NCI-H446 (cell line): ENCODE measurements around the gene SUSD4.

Experiments used
- DNase-seq, 2 experiments: peaks; one replicate each; lab custom pipeline; 2025; lab: John Stamatoyannopoulos, UW

The SUSD4 gene

DNA sequence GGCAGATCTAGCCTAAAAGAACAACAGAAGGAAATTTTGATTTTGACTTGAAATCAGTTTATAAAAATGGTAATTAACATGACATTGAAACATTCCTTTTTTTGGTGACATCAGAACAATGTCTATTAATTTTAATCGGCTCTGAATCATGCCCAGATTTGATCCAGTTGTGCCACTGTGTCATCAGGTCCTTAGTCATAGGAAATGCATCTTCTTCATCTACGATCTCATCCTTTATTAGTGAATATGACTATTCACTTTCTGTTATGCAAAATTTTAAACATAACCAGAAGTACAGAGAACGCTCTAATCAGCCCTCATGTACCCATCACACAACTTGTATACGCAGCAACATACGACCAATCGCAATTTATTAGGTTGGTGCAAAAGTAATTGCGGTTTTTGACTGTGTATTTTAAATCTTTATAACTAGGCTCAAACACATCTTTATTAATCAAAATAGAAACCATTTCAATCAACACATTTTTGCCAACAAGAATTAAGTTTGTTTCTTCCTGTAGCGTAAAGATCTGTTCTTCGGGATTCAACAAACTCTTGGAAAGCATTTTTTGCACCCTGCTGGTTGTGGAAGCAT lies 180.6 kb downstream of the SUSD4 start:
- DNase-seq = no peak

DNA sequence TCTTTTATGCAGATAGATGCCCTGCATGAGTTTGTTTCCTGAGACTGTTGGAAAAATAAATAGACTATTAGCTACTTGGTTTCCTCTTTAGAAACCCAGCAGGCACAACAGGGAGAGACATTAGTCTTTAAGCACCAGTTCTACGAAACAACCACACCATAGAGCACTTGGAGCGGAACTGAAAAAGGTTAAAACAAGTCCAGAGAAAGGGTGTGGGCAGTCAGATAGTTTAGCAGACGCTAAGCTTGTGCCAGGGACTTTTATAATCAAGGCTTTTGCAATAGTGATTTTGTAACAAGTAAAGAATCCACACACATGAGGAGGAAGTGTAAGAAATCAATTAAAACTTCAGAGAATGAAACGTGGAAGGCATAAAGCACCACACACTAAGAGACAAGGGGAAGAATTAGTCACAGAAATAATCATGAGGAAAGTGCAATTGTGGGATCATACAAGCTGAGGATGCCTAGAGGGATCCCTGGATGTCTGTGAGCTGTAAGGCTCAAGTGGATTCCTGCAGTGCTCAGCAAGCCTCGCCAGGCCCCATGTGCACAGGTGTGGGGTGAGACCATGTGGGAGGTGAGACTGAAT lies 183.2 kb downstream of the SUSD4 start:
- no peak for DNase-seq

DNA sequence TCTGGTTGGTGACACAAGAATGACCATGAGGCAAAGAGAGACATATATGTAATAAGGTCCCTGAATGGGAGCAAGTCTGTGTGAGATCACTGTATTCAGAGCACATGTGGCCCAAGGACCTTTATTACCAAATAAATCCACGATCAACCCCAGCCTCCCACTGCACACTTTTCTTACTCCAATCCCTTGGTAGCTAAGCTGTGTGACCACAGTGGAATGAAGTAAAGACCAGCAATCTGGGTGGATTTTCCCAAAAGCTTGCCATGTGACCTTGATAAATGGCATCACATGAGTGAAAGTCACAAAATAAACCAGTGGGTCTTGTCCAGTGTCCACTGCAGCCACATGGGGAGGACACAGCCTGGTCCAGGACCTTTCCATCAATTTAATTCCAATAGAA lies 184.2 kb downstream of the SUSD4 start:
- DNase-seq = no peak

DNA sequence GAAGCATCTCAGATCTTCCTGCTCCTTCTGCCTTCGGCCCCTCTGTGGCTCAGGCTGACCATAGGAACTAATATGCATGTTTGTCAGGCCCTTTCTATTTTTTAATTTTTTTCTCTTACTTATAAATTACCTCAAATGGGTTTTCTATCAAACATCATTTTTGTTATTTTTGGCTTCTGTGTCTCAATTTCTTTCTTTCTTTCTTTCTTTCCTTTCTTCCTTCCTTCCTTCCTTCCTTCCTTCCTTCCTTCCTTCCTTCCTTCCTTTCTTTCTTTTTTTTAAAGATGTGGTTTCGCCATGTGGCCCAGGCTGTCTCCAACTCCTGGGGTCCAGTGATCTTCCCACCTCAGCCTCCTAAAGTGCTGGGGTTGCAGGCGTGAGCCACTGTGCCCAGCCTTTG lies 184.7 kb downstream of the SUSD4 start:
- DNase-seq = no peak

DNA sequence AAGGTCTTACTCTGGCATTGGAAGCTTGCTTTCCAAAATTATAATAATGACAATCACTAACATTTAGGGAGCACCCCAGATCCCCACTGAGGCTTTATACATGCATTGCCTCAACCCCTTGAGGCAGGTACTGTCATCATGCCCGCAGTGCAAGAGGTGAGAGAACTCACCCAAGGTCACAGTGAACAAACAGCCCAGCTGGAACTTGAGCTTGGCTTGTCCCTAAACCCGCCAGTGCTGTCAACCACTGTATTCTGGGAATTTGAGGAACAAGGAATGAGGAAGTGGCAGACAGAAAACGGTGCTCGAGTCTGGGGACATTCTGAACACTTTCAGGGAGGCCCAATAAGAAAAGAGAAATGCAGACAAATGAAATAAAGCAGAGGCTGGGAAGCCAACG lies 186.3 kb downstream of the SUSD4 start:
- no peak for DNase-seq

DNA sequence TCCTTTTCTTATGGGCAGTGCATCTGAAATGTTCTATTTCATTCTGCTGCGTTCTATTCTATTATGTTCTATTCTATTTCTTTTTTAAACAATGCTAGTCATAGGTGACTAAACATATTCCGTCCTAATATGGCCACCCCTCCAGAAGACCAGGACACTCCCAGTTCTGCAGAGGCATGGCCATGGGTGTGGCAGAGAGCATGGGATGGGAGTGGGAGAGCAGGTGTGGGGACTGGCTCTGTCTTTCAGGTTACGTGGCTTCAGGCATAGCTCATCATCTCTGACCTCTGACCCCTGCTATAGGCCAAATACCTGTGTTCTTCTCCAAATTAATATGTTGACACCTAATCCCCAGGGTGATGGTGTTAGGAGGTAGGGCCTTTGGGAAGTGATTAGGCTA lies 187.5 kb downstream of the SUSD4 start:
- no peak for DNase-seq

DNA sequence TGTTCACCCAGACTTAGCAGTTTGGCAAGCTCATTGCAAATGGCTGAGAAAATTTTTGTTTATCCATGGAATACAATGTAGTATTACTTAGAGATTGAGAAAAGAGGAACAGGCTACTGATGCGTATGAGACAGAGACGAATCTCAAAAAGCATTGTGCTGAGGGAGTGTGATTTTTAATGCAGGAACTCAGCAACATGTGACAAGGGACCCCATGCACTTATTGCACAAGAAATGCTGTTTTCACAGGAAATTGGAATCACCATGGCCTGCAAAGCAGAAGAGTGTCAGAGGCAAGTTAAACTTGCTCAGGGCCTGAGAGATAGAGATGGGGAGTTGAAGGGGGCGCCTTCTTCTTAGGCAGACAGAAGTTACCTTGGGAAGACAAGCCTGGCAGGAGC lies 188.3 kb downstream of the SUSD4 start:
- no peak for DNase-seq

DNA sequence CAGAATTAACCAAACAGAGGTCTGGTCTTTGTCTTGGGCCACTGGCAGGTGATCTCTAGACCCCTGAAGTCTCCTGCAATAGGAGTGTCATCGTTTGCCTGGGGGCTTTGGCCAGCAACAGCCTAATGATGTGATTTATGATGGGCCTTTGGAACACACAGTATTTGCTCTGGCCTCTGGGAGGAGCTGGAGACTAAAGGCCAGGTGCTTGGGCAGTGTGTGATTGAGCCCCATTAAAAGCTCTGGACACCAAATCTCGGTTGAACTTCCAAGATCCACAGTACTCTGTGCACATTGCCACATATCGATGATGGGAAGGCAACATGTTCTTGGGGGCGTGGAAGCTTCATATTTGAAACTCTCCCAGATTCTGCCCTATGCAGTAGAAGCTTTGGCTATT lies 188.9 kb downstream of the SUSD4 start:
- peak in 1 of 2 experiments; percentile 9 for DNase-seq
